ENCODE results near the gene TNKS2.

DNA sequence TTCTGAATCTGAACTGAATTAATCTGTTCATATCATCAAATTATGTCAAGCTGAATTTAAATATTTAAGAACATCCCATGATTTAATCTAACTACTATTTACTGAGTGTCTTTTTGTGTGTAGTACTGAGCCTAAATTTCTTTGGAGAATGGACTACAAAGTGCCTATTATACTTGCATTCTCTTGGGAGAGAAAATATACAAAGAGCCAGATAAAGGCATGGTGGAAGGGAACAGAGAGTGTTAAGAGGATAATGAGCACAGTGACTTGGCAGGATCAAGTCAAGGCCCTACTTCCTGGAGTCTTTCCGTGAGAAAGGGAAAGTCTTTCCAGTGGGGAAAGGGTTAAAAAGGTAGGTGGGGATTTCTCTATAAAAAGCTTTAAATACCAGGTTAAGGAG lies 15.0 kb downstream of the TNKS2 start:
- TF ChIP-seq CTCF (IDR thresholded peaks at IDR 0.05) (no peak), TCF12 (IDR thresholded peaks at IDR 0.05) (no peak), TAF1 (IDR thresholded peaks at IDR 0.05; ENCODE audit: borderline replicate concordance, low read depth, low read length) (no peak), POLR2AphosphoS5 (IDR thresholded peaks at IDR 0.05; ENCODE audit: low read depth, low read length) (no peak), MAX (IDR thresholded peaks at IDR 0.05; ENCODE audit: low read depth) (no peak), TEAD4 (IDR thresholded peaks at IDR 0.05; ENCODE audit: borderline replicate concordance, insufficient read depth) (no peak), YY1 (IDR thresholded peaks at IDR 0.05; ENCODE audit: low read depth) (no peak), RAD21 (IDR thresholded peaks at IDR 0.05; ENCODE audit: low read length) (no peak), SMC3 (IDR thresholded peaks at IDR 0.05; ENCODE audit: low read depth, low read length) (no peak), CHD2 (IDR thresholded peaks at IDR 0.05; ENCODE audit: low read length, partially characterized antibody) (no peak)
- TF ChIP-seq, protein P1, sequence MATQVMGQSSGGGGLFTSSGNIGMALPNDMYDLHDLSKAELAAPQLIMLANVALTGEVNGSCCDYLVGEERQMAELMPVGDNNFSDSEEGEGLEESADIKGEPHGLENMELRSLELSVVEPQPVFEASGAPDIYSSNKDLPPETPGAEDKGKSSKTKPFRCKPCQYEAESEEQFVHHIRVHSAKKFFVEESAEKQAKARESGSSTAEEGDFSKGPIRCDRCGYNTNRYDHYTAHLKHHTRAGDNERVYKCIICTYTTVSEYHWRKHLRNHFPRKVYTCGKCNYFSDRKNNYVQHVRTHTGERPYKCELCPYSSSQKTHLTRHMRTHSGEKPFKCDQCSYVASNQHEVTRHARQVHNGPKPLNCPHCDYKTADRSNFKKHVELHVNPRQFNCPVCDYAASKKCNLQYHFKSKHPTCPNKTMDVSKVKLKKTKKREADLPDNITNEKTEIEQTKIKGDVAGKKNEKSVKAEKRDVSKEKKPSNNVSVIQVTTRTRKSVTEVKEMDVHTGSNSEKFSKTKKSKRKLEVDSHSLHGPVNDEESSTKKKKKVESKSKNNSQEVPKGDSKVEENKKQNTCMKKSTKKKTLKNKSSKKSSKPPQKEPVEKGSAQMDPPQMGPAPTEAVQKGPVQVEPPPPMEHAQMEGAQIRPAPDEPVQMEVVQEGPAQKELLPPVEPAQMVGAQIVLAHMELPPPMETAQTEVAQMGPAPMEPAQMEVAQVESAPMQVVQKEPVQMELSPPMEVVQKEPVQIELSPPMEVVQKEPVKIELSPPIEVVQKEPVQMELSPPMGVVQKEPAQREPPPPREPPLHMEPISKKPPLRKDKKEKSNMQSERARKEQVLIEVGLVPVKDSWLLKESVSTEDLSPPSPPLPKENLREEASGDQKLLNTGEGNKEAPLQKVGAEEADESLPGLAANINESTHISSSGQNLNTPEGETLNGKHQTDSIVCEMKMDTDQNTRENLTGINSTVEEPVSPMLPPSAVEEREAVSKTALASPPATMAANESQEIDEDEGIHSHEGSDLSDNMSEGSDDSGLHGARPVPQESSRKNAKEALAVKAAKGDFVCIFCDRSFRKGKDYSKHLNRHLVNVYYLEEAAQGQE (IDR thresholded peaks at IDR 0.05; ENCODE audit: low read depth, low read length): no peak
- TF ChIP-seq, protein P2, sequence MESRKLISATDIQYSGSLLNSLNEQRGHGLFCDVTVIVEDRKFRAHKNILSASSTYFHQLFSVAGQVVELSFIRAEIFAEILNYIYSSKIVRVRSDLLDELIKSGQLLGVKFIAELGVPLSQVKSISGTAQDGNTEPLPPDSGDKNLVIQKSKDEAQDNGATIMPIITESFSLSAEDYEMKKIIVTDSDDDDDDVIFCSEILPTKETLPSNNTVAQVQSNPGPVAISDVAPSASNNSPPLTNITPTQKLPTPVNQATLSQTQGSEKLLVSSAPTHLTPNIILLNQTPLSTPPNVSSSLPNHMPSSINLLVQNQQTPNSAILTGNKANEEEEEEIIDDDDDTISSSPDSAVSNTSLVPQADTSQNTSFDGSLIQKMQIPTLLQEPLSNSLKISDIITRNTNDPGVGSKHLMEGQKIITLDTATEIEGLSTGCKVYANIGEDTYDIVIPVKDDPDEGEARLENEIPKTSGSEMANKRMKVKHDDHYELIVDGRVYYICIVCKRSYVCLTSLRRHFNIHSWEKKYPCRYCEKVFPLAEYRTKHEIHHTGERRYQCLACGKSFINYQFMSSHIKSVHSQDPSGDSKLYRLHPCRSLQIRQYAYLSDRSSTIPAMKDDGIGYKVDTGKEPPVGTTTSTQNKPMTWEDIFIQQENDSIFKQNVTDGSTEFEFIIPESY (IDR thresholded peaks at IDR 0.05; ENCODE audit: borderline replicate concordance, low read depth): no peak
